ENCODE data around the gene LBR. TPM values are rescaled to one million over a fixed set of nuclear protein-coding genes. Genes with fewer than 3 reads are reported as not detected.

LBR gene
- total RNA-seq, 1 experiment from 2014 or later: 86.0 TPM

- TF ChIP-seq SP1 (CRISPR knock-in tag; conservative IDR thresholded peaks at IDR 0.05) (no peak), CREB1 (CRISPR knock-in tag; IDR thresholded peaks at IDR 0.05) (no peak), SMAD3 (CRISPR knock-in tag; IDR thresholded peaks at IDR 0.05; ENCODE audit: borderline replicate concordance) (no peak), NR1H2 (CRISPR knock-in tag; IDR thresholded peaks at IDR 0.05) (no peak), E2F1 (CRISPR knock-in tag; IDR thresholded peaks at IDR 0.05) (no peak), STAT6 (CRISPR knock-in tag; conservative IDR thresholded peaks at IDR 0.05; ENCODE audit: low read depth) (no peak)
These were observed 15.5 kb downstream of the LBR start (continued) for GRCh38 chr1:225412321-225412720.

GRCh38 chr1:225410036-225410435, 17.8 kb downstream of the LBR start:
- H3K36me3 Mint-ChIP-seq: peaks cover 47% of the 10 kb centered on the region
- ChIA-PET CTCF (no interaction called here), POLR2A (interaction anchor here (1.0 kb wide), 1 partner anchor 19 kb away, joined by 3 read pairs; no protein-coding TSS in a partner anchor)

More at GRCh38 chr1:225410036-225410435, 17.8 kb downstream of the LBR start:
- Mint-ChIP-seq H3K4me1 (peaks cover 36% of the 10 kb centered on the region), H3K27me3 (ENCODE audit: low read depth) (no peaks in the 10 kb centered on the region), H3K4me3 (no peak overlapping the region), H3K9me3 (no peaks in the 10 kb centered on the region), H3K27ac (no peak overlapping the region)
- ATAC-seq (no peak), DNase-seq (ENCODE audit: low spot score) (no peak)
- TF ChIP-seq PRDM15 (CRISPR knock-in tag; IDR thresholded peaks at IDR 0.05) (no peak), NFYB (CRISPR knock-in tag; conservative IDR thresholded peaks at IDR 0.05; ENCODE audit: low read depth) (no peak), TP53 (CRISPR knock-in tag; IDR thresholded peaks at IDR 0.05) (no peak), ZNF232 (CRISPR knock-in tag; IDR thresholded peaks at IDR 0.05) (no peak), MYBL2 (CRISPR knock-in tag; IDR thresholded peaks at IDR 0.05) (no peak), AR (CRISPR knock-in tag; IDR thresholded peaks at IDR 0.05) (no peak), PRRX2 (CRISPR knock-in tag; IDR thresholded peaks at IDR 0.05) (no peak)

Data from WTC11 (cell line).